Dermis microvascular lymphatic vessel endothelial cell (primary cell): ENCODE measurements around the gene ATP5MC3. TPM values are rescaled to one million over a fixed set of nuclear protein-coding genes. Genes with fewer than 3 reads are reported as not detected.

Experiments used
- DNase-seq, 2 donors: peaks; one replicate each; pipeline versions ENCODE4 v3.0.0 to v3.0.0-alpha.2; 2010; ENCODE audit warnings: low read depth in 2 of 2
- total RNA-seq: library from RNA; depleted of rRNA; stranded (reverse); fragments of >200 nt; gene quantifications from 2 replicates; pipeline ENCODE4 v1.2.1, GENCODE V29; 2014

Gene ATP5MC3
- total RNA-seq, 1 donor from 2014 or later: 89.9 TPM

- DNase-seq: no peak
Observed at GRCh38 chr2:175168564-175168945, 13.0 kb downstream of the ATP5MC3 start.

DNA sequence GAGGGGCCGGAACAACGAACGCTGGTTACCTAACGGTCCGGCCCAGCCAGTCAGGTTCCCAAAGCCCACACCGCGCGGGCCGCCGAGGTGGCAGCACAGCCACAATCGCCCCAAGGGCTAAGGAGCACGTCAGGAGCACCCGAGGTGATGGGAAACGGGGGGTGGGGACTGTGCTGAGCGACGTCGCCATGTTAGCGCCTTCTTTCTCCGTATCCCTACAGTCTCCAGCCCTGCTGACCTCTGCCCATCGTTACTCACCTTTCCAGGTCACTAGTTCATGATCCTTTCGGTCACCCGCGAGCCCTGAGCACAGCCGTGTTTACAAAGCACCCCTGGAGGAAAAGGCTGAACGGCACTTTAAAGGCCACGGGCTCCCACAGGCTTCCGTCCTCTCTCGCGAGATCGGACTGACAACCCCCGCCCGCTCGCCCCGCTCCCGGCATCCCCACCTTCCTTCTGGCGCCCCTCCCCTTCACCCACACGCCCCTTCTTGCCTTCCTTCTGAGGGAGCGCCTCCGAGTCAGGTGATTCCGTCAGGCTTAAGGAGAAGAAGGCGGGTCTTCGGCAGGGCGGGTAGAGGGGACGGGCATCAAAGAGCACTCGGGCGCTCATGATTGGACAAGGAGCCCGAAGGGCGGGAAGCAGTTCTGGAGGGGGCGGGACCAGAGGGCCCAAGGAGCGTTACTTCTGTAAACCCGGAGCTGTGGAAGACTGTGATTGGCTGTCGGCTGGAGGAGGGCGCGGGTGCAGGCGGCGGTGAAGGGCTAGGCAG lies 13.5 kb downstream of the ATP5MC3 start, which contains the start of gene ATF2:
TSS of gene ATF2 (minus strand) at position 412 of the 772 bp plus-strand sequence. CDS start 31,760 bp downstream, outside the sequence.
- peak; percentile 80 to 100 for DNase-seq

GRCh38 chr2:175167076-175167791 lies 14.3 kb downstream of the ATP5MC3 start:
- peak in 1 of 2 donors; percentile 65 for DNase-seq

- DNase-seq: no peak
Observed at GRCh38 chr2:175166216-175166824, 15.2 kb downstream of the ATP5MC3 start.

GRCh38 chr2:175164235-175164634 lies 17.3 kb downstream of the ATP5MC3 start:
- no peak for DNase-seq

DNA sequence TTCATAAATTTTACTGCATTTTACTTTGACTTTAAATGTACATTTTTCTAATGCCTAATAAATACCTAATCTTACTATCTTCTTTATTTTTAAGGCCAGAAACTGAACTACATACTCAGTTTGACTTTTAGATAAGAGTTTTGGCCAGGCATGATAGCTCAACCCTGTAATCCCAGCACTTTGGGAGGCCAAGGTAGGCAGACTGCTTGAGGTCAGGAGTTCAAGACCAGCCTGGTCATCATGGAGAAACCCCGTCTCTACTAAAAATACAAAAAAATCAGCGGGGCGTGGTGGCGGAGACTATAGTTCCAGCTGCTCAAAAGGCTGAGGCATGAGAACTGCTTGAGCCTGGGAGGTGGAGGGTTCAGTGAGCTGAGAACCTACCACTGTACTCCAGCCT lies 22.6 kb downstream of the ATP5MC3 start:
- DNase-seq: no peak

DNA sequence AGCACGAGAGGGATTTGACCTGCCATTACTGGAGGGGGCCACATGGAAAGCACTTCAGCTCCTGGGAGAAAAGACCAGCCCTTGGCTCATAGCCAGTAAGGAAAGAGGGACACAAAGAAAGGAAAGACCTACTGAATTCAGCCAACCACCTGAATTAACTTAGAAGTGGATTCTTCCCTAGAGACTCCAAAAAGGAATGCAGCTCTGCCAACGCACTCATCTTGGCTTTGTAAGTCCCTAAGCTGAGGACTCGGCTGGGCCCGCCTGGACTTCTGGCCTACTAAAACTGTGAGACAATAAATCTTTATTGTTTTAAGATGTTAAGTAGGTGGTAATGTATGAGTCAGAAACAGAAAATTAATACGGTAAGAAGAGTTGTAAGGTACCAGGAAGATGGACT lies 25.0 kb downstream of the ATP5MC3 start:
- peak in 1 of 2 donors; percentile 48 for DNase-seq

DNA sequence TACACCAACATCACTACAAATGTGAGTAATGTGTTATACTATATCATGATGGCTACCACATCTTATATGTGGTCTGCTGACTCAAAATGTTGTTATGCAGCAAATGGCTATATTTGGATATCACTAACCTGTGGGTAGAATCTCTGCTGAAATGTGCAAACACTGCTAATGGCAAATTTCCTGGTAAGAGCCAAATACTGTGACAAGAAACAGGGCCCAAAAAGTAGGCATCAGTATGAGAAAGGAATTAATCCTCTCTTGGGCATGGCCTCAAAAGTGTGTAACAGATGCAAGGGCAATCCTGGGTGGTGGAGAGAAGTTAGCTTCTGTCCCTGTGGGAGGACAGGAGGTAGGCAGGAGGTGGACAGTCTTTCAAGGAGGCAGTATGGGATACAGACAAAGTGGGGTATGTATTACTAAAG lies 26.8 kb downstream of the ATP5MC3 start:
- DNase-seq: no peak

DNA sequence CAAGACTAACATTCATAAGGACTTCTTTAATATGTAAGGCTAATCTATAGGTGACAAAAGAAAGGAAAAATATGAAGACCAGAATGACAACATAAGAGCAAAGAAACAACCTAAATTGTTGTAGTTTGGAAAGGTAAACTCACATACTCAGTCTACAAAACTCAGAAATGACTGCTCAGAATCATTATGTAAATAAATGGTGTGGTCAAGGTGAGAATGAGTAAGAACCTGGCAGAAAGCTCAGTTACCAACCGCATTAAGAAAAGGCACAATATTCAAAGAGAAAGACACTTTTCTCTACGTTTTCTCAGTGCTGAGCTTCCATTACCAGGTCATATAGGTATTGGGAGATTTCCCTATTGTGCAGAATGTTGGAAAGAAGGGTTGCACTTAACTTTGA lies 29.3 kb downstream of the ATP5MC3 start:
- no peak for DNase-seq

DNA sequence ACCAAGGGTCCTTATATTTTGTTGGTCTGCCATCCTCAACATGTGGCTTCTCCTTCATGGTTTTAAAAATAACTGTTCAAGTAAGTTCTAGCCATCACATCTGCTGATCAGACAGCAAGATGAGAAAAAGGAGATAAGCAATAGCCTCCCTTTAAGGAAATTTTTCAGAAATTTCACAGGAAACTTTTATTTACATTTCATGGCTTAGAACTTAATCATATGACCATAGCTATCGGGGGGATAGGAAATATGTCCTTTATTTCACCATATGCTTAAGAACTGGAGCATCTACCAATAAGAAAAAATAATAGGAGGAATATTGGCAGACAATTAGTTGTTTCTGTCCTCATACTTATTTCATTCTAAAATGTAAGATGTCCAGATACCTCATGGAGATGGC lies 29.7 kb downstream of the ATP5MC3 start:
- DNase-seq: no peak

DNA sequence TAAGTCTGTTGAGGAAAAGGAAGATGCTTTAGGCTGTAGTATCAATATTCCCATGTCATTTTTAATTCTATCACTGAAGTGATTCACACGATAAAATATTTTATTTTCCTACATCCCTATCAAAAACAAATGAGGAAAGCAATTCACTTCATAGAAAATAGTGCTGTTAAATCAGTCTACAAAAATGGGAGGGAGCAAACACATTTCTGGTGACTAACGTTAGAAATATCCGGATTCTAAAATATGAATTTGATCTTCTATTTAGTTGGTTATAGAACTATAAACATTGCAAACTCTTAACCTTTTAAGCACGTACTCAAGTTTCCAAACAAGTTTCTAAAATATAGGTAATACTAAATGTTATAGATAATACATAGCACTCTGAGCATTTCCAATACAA lies 34.3 kb downstream of the ATP5MC3 start:
- DNase-seq: no peak

DNA sequence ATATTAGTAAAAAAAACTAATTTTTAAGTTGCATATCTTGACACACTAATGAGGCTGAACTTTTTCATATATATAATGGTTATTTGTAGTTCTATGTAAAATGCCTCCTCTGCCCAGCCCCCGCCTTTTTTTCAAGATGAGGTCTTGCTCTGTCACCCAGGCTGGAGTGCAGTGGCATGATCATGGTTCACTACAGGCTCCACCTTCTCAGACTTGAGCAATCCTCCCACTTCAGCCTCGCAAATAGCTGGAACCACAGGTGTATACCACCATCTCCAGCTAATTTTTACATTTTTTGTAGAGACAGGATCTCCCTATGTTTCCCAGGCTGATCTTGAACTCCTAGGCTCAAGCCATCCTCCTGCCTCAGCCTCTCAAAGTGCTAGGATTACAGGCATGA lies 37.8 kb downstream of the ATP5MC3 start:
- DNase-seq: no peak

GRCh38 chr2:175143191-175143590 lies 38.3 kb downstream of the ATP5MC3 start:
- no peak for DNase-seq

GRCh38 chr2:175140332-175140731 lies 41.2 kb downstream of the ATP5MC3 start:
- no peak for DNase-seq

- no peak for DNase-seq
Observed at GRCh38 chr2:175137793-175138192, 43.7 kb downstream of the ATP5MC3 start.

GRCh38 chr2:175136334-175137215 lies 44.9 kb downstream of the ATP5MC3 start:
- no peak for DNase-seq

- no peak for DNase-seq
Observed at GRCh38 chr2:175135862-175136261, 45.6 kb downstream of the ATP5MC3 start.

- no peak for DNase-seq
Observed at GRCh38 chr2:175135177-175135576, 46.3 kb downstream of the ATP5MC3 start.

GRCh38 chr2:175131252-175131651 lies 50.3 kb downstream of the ATP5MC3 start:
- DNase-seq: no peak

DNA sequence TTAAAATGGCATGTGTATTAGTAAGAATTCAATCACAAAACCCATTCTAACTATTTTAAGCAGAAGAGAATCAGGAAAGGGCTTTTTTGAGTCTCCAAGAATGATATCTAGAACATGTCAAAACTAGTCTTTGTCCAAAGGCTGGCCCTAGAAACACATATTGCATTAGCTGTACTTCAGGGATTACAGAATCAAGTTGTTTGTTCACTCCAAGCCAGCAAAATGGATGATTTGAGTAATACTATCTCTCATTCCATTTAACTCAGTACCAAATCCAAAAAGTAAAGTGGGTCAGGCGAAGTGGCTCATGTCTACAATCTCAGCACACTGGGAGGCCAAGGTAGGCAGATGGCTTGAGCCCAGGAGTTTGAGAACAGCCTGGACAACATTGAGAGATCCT lies 54.8 kb downstream of the ATP5MC3 start:
- DNase-seq: no peak
